Progenitor cell of endocrine pancreas (in vitro differentiated cells): ENCODE measurements around the gene CCDC158. TPM values are rescaled to one million over a fixed set of nuclear protein-coding genes. Genes with fewer than 3 reads are reported as not detected.

ENCODE experiments used
- DNase-seq: peaks from one replicate; pipeline ENCODE4 v3.0.0; 2021; ENCODE audit warnings: low spot score; ENCODE audit not compliant: unreplicated experiment
- H3K27ac Mint-ChIP-seq: 2 replicates; pipeline ENCODE4 v1.8.0; 2021; ENCODE audit warnings: mild to moderate bottlenecking, moderate library complexity, mixed read lengths
- H3K27me3 Mint-ChIP-seq: 2 replicates; pipeline ENCODE4 v1.8.0; 2021; ENCODE audit warnings: mixed read lengths
- H3K36me3 Mint-ChIP-seq: 2 replicates; pipeline ENCODE4 v1.8.0; 2022; ENCODE audit warnings: mixed read lengths; ENCODE audit not compliant: insufficient read depth
- H3K4me1 Mint-ChIP-seq: 2 replicates; pipeline ENCODE4 v1.8.0; 2021; ENCODE audit warnings: low read depth, mixed read lengths
- H3K4me3 Mint-ChIP-seq: 2 replicates; pipeline ENCODE4 v1.8.0; 2021; ENCODE audit warnings: low read depth, mild to moderate bottlenecking, moderate library complexity, mixed read lengths
- H3K9me3 Mint-ChIP-seq: 2 replicates; pipeline ENCODE4 v1.8.0; 2021; ENCODE audit warnings: low read depth, mixed read lengths
- total RNA-seq: library from RNA; stranded (reverse); gene quantifications from 2 replicates; pipeline ENCODE4 v1.2.1, GENCODE V29; 2021
- TF ChIP-seq, protein P1 (sequence below): fragments of 200-600 bp; sonication (generic); IDR thresholded peaks from one replicate; pipeline ENCODE4 v1.5.0; 2021; ENCODE audit warnings: antibody characterized with exemption, mild to moderate bottlenecking; ENCODE audit not compliant: unreplicated experiment

Gene CCDC158
- total RNA-seq, 1 donor from 2014 or later: not detected

DNA sequence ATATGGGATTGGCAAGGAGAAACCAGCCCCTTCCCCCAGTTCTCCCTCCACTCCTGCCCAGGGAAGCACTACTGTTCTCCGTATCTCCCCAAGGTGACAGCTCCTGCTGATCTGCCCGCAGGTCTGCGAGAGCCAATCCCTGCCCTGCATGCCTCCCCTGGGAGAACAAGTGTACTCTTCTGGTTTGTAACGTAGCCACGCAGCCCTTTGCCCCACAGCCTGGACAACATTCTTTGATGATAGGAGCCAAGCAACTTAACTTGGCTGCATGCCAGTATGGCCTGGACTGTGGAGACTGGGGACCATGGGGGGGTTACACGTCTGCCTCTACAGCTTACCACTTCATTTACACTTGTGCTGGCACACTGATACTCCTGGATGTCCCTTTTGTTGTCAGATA, 112.4 kb downstream of the CCDC158 start:
- peak overlapping the region; percentile 27 for H3K4me3 Mint-ChIP-seq
- H3K4me1 Mint-ChIP-seq: peaks cover 10% of the 10 kb centered on the region

DNA sequence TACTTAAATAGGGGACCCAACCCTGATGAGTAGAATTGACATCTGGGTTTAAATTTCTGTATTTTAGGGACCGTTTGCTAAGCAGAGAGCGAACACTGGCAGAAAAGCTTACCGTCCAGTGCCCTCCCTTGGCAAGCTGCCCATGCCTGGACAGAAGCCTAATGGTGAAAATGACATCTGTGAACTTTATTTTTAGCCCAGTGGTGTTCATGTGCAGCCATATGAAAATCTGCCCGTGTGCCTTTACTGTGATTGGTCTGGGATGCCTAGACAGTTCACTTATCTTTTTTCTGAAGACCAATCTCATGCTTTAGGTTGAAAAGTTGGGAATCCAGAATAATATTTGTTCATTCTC, 113.3 kb downstream of the CCDC158 start:
- peaks cover 10% of the 10 kb centered on the region for H3K4me1 Mint-ChIP-seq
- H3K36me3 Mint-ChIP-seq: peaks cover 4% of the 10 kb centered on the region
- H3K27ac Mint-ChIP-seq: peak overlapping the region; percentile 50
- DNase-seq: no peak
- peaks cover 7% of the 10 kb centered on the region for H3K27me3 Mint-ChIP-seq
- H3K9me3 Mint-ChIP-seq: no peaks in the 10 kb centered on the region
- TF ChIP-seq, protein P1, sequence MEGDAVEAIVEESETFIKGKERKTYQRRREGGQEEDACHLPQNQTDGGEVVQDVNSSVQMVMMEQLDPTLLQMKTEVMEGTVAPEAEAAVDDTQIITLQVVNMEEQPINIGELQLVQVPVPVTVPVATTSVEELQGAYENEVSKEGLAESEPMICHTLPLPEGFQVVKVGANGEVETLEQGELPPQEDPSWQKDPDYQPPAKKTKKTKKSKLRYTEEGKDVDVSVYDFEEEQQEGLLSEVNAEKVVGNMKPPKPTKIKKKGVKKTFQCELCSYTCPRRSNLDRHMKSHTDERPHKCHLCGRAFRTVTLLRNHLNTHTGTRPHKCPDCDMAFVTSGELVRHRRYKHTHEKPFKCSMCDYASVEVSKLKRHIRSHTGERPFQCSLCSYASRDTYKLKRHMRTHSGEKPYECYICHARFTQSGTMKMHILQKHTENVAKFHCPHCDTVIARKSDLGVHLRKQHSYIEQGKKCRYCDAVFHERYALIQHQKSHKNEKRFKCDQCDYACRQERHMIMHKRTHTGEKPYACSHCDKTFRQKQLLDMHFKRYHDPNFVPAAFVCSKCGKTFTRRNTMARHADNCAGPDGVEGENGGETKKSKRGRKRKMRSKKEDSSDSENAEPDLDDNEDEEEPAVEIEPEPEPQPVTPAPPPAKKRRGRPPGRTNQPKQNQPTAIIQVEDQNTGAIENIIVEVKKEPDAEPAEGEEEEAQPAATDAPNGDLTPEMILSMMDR: no peak
- peak overlapping the region; percentile 87 for H3K4me3 Mint-ChIP-seq

More for the DNA sequence above, 112.4 kb downstream of the CCDC158 start:
- Mint-ChIP-seq H3K27ac (no peak overlapping the region), H3K9me3 (no peaks in the 10 kb centered on the region), H3K27me3 (peaks cover 7% of the 10 kb centered on the region), H3K36me3 (peaks cover 4% of the 10 kb centered on the region)
- DNase-seq: no peak
- TF ChIP-seq, protein P1: no peak

DNA sequence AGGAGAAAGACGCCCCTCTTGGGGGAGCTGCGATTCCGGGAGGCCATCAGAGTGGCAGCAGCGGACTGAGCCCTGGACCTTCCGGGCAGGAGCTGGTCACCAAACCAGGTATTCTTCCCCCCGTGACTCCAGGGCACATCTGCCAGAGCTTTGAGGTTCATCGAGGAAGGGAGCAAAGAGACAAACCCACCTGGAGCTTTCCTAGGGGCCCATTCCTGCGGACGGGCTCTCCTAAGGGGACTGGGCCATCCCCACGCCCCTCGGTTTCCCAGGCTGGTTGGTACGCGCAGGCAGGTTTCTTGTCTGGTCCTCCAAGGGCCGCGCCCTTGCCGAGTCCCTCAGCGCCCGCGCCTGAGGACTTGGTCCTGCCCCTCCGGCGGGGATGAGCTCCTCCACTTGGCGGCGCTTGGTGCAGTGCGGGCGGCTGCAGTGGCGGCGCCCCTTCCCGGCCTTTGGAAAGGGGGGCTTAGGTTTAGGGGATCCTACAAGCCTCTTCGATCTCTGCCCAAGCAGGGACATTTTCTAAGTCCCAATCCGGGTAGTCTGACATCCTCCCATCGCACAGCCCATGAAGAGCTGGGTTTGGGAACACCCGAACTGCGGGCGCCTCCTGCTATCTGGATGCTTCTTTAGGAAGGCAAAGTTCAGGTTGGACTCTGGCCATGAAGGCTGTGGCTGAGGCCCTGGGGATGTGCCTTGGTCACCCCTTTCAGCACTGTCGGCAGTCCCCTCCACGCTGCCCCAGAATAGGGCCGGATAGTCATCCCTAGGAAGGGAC, 113.9 kb downstream of the CCDC158 start:
- peaks cover 7% of the 10 kb centered on the region for H3K27me3 Mint-ChIP-seq
- peak overlapping the region; percentile 93 for H3K27ac Mint-ChIP-seq
- peaks cover 12% of the 10 kb centered on the region for H3K4me1 Mint-ChIP-seq
- TF ChIP-seq, protein P1: peak; percentile 41
- peaks cover 4% of the 10 kb centered on the region for H3K36me3 Mint-ChIP-seq
- peak overlapping the region; percentile 87 for H3K4me3 Mint-ChIP-seq
- H3K9me3 Mint-ChIP-seq: no peaks in the 10 kb centered on the region
- DNase-seq: peak; percentile 40

DNA sequence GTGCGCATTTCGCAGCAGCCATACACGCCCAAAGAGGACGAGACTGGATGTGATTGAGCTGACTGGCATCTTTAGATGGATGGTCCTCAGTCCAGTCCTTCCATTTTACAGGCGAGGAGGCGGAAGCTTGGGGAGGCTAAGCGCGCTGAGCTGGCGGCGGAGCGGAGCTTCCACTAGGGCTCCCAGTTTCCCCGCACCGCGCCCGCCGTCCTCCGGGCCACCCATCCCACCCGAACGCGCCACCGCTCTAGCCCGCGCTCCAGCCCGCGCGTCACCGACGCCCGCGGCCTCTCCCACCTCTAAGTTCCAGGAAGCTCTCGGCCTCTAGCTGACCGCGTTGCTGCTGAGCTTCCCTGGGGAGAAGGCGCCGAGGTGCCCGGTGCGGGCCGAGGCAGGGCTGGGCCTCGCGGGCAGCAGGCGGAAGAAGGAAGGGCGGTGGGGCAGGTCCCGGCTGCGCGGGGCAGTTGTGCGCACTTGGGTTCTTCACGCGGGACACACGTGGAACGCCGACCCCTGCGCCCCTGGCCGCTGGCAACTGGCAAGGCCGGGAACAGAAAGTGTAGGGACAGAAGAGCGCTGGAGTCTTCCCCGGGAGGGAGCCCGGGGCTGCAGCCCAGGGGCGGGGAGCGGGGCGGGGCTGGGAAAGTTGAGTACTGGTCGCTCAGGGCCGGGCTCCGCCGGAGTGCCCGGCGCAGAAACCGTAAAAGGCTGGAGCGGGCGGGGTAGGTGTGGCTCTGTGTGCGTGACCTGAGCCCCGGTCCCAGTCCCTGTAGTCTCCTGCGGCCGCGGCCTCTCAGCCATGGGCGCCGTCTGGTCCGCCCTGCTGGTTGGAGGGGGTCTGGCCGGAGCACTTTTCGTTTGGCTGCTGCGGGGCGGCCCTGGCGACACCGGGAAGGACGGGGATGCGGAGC, 114.7 kb downstream of the CCDC158 start, which contains the start of gene STBD1:
Gene STBD1 (plus strand): TSS at position 763 of the 911 bp plus-strand sequence. CDS start 37 bp downstream, at position 800.
- Mint-ChIP-seq H3K27me3 (peaks cover 7% of the 10 kb centered on the region), H3K36me3 (peaks cover 4% of the 10 kb centered on the region), H3K9me3 (no peaks in the 10 kb centered on the region), H3K27ac (peak within 1 kb of the TSS; percentile 93), H3K4me1 (peaks cover 18% of the 10 kb centered on the region), H3K4me3 (peak within 1 kb of the TSS; percentile 87)
- DNase-seq: peak; percentile 60
- TF ChIP-seq, protein P1: peak; percentile 10

DNA sequence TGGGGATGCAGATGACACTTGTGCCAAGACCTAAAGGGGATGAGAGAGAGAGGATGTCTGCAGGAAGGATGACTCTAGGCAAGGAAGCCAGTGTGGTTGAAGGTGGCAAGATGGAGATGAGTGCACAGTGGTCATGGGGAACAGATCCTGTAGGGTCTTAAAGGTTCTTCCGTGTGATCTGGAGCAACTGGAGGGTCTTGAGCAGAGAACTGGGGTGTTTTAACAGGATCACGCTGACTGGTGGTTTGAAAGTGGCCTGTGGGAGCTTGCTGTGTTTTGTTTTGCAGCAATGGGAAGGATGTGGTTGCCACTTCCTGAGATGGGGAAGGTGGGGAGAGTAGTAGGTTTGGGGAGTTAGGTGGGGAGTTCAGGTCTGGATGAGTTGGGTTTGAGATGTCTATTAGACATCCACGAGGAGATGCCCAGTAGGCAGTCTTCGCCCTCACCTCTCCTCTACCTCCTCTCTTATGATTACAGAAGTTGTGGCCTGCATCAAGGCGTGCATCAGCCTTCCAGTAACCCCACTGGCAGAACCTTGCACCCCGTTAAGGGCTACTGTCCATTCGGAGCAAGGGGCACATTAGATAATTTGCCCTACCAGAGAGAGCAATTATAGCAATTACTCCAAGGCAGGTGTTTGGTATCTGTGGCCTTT, 115.8 kb downstream of the CCDC158 start:
- Mint-ChIP-seq H3K36me3 (peaks cover 4% of the 10 kb centered on the region), H3K4me1 (peaks cover 23% of the 10 kb centered on the region), H3K4me3 (peak overlapping the region; percentile 87), H3K27me3 (peaks cover 7% of the 10 kb centered on the region), H3K9me3 (no peaks in the 10 kb centered on the region), H3K27ac (peak overlapping the region; percentile 57)
- no peak for DNase-seq
- TF ChIP-seq, protein P1: no peak
